HepG2 (cell line): ENCODE measurements around the gene TPD52L2. TPM values are rescaled to one million over a fixed set of nuclear protein-coding genes. Genes with fewer than 3 reads are reported as not detected.
A peak's percentile ranks its signal among the peaks of the same experiment; 100 is the strongest.

Source experiments
- ADNP ChIP-seq: sonication (generic); formaldehyde crosslinking; IDR thresholded peaks from 2 replicates; pipeline ENCODE4 v1.4.0; 2020; ENCODE audit warnings: missing genetic modification reagents
- ARNT ChIP-seq: fragments of 450-650 bp; IDR thresholded peaks from 2 replicates; pipeline ENCODE4 v1.6.1; 2017
- BRD4 ChIP-seq: sonication (generic); formaldehyde crosslinking; IDR thresholded peaks from 2 replicates; pipeline ENCODE4 v1.4.0; 2020; ENCODE audit warnings: missing genetic modification reagents
- BRF2 ChIP-seq: sonication (generic); formaldehyde crosslinking; IDR thresholded peaks from 2 replicates; pipeline ENCODE4 v1.8.1; 2022; ENCODE audit warnings: mild to moderate bottlenecking, missing genetic modification reagents
- CREM ChIP-seq, 2 experiments: sonication (generic) in 1 of 2; formaldehyde crosslinking in 1 of 2; IDR thresholded peaks; 2 replicates each; pipeline versions ENCODE4 v1.4.0 to v1.6.1; 2016 to 2020; ENCODE audit warnings: antibody characterized with exemption in 1 of 2, mild to moderate bottlenecking in 1 of 2, missing genetic modification reagents in 1 of 2
- DMTF1 ChIP-seq: sonication (generic); formaldehyde crosslinking; IDR thresholded peaks from 2 replicates; pipeline ENCODE4 v1.4.0; 2020; ENCODE audit warnings: mild to moderate bottlenecking, missing genetic modification reagents
- EP300 ChIP-seq, 3 experiments: sonication (generic) in 1 of 3; formaldehyde crosslinking in 1 of 3; IDR thresholded peaks; 2 replicates each; pipeline versions ENCODE4 v1.5.1 to v1.6.1; 2011 to 2020; ENCODE audit warnings: low read depth in 2 of 3, low read length in 2 of 3, borderline replicate concordance in 1 of 3, improper control_type of control experiment in 1 of 3, mild to moderate bottlenecking in 1 of 3, missing genetic modification reagents in 1 of 3, moderate library complexity in 1 of 3
- FOXO1 ChIP-seq: sonication (generic); formaldehyde crosslinking; IDR thresholded peaks from 2 replicates; pipeline ENCODE4 v1.4.0; 2020; ENCODE audit warnings: missing genetic modification reagents
- HCFC1 ChIP-seq: fragments of 150-350 bp; IDR thresholded peaks from 2 replicates; pipeline ENCODE4 v1.6.1; 2014; ENCODE audit warnings: low read depth, low read length
- HNF1A ChIP-seq, 2 experiments: sonication (generic) in 1 of 2; formaldehyde crosslinking in 1 of 2; IDR thresholded peaks; 2 replicates each; pipeline versions ENCODE4 v1.4.0 to v1.6.1; 2016 to 2020; ENCODE audit warnings: borderline replicate concordance in 1 of 2, low read depth in 1 of 2, mild to moderate bottlenecking in 1 of 2, missing genetic modification reagents in 1 of 2
- SKI ChIP-seq: fragments of 450-650 bp; IDR thresholded peaks from one replicate; pipeline ENCODE4 v1.6.1; 2018; ENCODE audit warnings: mild to moderate bottlenecking; ENCODE audit not compliant: partially characterized antibody
- TBP ChIP-seq: sonication (generic); formaldehyde crosslinking; IDR thresholded peaks from 2 replicates; pipeline ENCODE4 v1.5.0; 2020; ENCODE audit warnings: missing genetic modification reagents
- TCF7 ChIP-seq: sonication (generic); IDR thresholded peaks from 2 replicates; pipeline ENCODE4 v1.6.1; 2016; ENCODE audit warnings: antibody characterized with exemption, low read depth
- ZBTB26 ChIP-seq: IDR thresholded peaks from 2 replicates; pipeline ENCODE4 v1.6.1; 2016; ENCODE audit warnings: missing compliant biosample characterization, missing genetic modification reagents, borderline replicate concordance
- ZNF24 ChIP-seq: fragments of 450-650 bp; IDR thresholded peaks from 2 replicates; pipeline ENCODE4 v1.6.1; 2017; ENCODE audit warnings: antibody characterized with exemption, mild to moderate bottlenecking
- ZNF530 ChIP-seq: sonication (generic); formaldehyde crosslinking; IDR thresholded peaks from 2 replicates; pipeline ENCODE4 v1.5.0; 2020; ENCODE audit warnings: low read depth, mild to moderate bottlenecking, missing genetic modification reagents
- ZNF576 ChIP-seq: sonication (generic); formaldehyde crosslinking; IDR thresholded peaks from 2 replicates; pipeline ENCODE4 v1.4.0; 2020; ENCODE audit warnings: mild to moderate bottlenecking, missing genetic modification reagents
- ZNF782 ChIP-seq: sonication (generic); formaldehyde crosslinking; IDR thresholded peaks from 2 replicates; pipeline ENCODE4 v1.4.0; 2020; ENCODE audit warnings: missing genetic modification reagents, mild to moderate bottlenecking, borderline replicate concordance
- ZSCAN25 ChIP-seq: sonication (generic); formaldehyde crosslinking; IDR thresholded peaks from 2 replicates; pipeline ENCODE4 v1.8.0; 2022; ENCODE audit warnings: mild to moderate bottlenecking, missing genetic modification reagents
- polyA plus RNA-seq, 8 experiments: library from polyadenylated mRNA; depleted of rRNA in 3 of 8; stranded (reverse) in 7 of 8; unstranded in 1 of 8; fragments of >200 nt; fragmentation: Illumina TruSeq in 4 of 8; extraction: Trizol in 4 of 8; gene quantifications; 2 replicates each; pipeline versions ENCODE4 v1.2.1 to v1.2.3, GENCODE V29; 2011 to 2016; ENCODE audit warnings: low read depth in 4 of 8, missing spikeins in 1 of 8, mixed read lengths in 1 of 8; ENCODE audit not compliant: insufficient read depth in 1 of 8
- total RNA-seq, 5 experiments: library from RNA; depleted of rRNA; stranded (reverse); fragments of >200 nt; fragmentation: Illumina TruSeq; extraction: Trizol; gene quantifications; 2 replicates each; pipeline ENCODE4 v1.2.3, GENCODE V29; 2016; ENCODE audit warnings: low read depth in 1 of 5

TPD52L2 gene
- total and polyA plus RNA-seq, 2 of the 13 experiments (the other 11 are each of a cell fraction or from before 2014, with no cell fraction given): 156 to 184 TPM

GRCh38 chr20:63896264-63897105, 31.4 kb downstream of the TPD52L2 start (continued):
- TF ChIP-seq ZNF576 (CRISPR knock-in tag) (no peak), EP300 (IDR thresholded peaks at IDR 0.05; ENCODE audit: low read depth in 2 of 2, low read length in 2 of 2) (peak in 1 of 2 experiments; percentile 16; a peak in 1 of 4 replicates), EP300 (CRISPR knock-in tag; IDR thresholded peaks at IDR 0.05; ENCODE audit: borderline replicate concordance) (no peak), ZNF782 (no peak; the same call in 1 of the 2 replicates), ZSCAN25 (CRISPR knock-in tag) (peak; percentile 30; the same call in 1 of the 2 replicates), HNF1A (IDR thresholded peaks at IDR 0.05; ENCODE audit: low read depth) (no peak), HNF1A (CRISPR knock-in tag; IDR thresholded peaks at IDR 0.05; ENCODE audit: borderline replicate concordance) (0 out of 2 replicates have a peak, but pooled peaks have one; percentile 24), TCF7 (no peak), CREM (IDR thresholded peaks at IDR 0.05) (peak; percentile 67), CREM (CRISPR knock-in tag; IDR thresholded peaks at IDR 0.05) (no peak), BRD4 (CRISPR knock-in tag) (peak; percentile 85), DMTF1 (CRISPR knock-in tag) (no peak), TBP (CRISPR knock-in tag) (no peak; the same call in 1 of the 2 replicates), ARNT (no peak), HCFC1 (peak; percentile 30; the same call in 1 of the 2 replicates), FOXO1 (CRISPR knock-in tag) (peak; percentile 48; the same call in 1 of the 2 replicates), ADNP (CRISPR knock-in tag) (no peak), SKI (no peak), ZBTB26 (no peak), ZNF530 (no peak), ZNF24 (no peak), BRF2 (CRISPR knock-in tag) (peak; percentile 81; the same call in 1 of the 2 replicates)
